ENCODE measurements around the gene GABBR2.

GABBR2 gene

GRCh38 chr9:98402019-98402840 is 306.5 kb downstream of the GABBR2 start:
- no peaks in the 10 kb centered on the region for H3K4me1 ChIP-seq (ENCODE audit: control insufficient read depth, low read length)
- no peaks in the 10 kb centered on the region for H3K36me3 ChIP-seq (ENCODE audit: control insufficient read depth, low read length)
- no peaks in the 10 kb centered on the region for H3F3A ChIP-seq (ENCODE audit: control insufficient read depth, insufficient read depth)
- no peak overlapping the region for H3K4me3 ChIP-seq (ENCODE audit: low read length)
- no peak for TF ChIP-seq EZH2phosphoT487 (IDR thresholded peaks at IDR 0.05; ENCODE audit: borderline replicate concordance, low read length)
- TF ChIP-seq, protein P1, sequence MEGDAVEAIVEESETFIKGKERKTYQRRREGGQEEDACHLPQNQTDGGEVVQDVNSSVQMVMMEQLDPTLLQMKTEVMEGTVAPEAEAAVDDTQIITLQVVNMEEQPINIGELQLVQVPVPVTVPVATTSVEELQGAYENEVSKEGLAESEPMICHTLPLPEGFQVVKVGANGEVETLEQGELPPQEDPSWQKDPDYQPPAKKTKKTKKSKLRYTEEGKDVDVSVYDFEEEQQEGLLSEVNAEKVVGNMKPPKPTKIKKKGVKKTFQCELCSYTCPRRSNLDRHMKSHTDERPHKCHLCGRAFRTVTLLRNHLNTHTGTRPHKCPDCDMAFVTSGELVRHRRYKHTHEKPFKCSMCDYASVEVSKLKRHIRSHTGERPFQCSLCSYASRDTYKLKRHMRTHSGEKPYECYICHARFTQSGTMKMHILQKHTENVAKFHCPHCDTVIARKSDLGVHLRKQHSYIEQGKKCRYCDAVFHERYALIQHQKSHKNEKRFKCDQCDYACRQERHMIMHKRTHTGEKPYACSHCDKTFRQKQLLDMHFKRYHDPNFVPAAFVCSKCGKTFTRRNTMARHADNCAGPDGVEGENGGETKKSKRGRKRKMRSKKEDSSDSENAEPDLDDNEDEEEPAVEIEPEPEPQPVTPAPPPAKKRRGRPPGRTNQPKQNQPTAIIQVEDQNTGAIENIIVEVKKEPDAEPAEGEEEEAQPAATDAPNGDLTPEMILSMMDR (IDR thresholded peaks at IDR 0.05; ENCODE audit: low read depth, low read length, poor library complexity, severe bottlenecking) = no peak
- H3K27me3 ChIP-seq (ENCODE audit: control insufficient read depth, low read length) = peaks cover 6% of the 10 kb centered on the region; the same call in 1 of the 2 replicates
- H3K9me2 ChIP-seq (replicated peaks; ENCODE audit: control insufficient read depth, low read length) = no peaks in the 10 kb centered on the region
- H3K9me3 ChIP-seq (ENCODE audit: control insufficient read depth, insufficient read depth, low read length) = no peaks in the 10 kb centered on the region
- H3K4me2 ChIP-seq (ENCODE audit: low read length) = no peak overlapping the region
- no peaks in the 10 kb centered on the region for H3K79me2 ChIP-seq (ENCODE audit: control insufficient read depth, low read length)
- no peaks in the 10 kb centered on the region for H4K20me1 ChIP-seq (ENCODE audit: control insufficient read depth, insufficient read depth, low read depth, low read length)
- no peak overlapping the region for H3K27ac ChIP-seq (ENCODE audit: low read depth, low read length)

- no peaks in the 10 kb centered on the region for H3K79me2 ChIP-seq (ENCODE audit: control insufficient read depth, low read length)
- H3K36me3 ChIP-seq (ENCODE audit: control insufficient read depth, low read length) = no peaks in the 10 kb centered on the region
- no peak overlapping the region for H3K4me3 ChIP-seq (ENCODE audit: low read length)
- H4K20me1 ChIP-seq (ENCODE audit: control insufficient read depth, insufficient read depth, low read depth, low read length) = no peaks in the 10 kb centered on the region
- no peaks in the 10 kb centered on the region for H3K9me3 ChIP-seq (ENCODE audit: control insufficient read depth, insufficient read depth, low read length)
- no peaks in the 10 kb centered on the region for H3K9me2 ChIP-seq (replicated peaks; ENCODE audit: control insufficient read depth, low read length)
- no peak overlapping the region for H3K27ac ChIP-seq (ENCODE audit: low read depth, low read length)
- TF ChIP-seq, protein P1 (IDR thresholded peaks at IDR 0.05; ENCODE audit: low read depth, low read length, poor library complexity, severe bottlenecking) = no peak
- TF ChIP-seq EZH2phosphoT487 (IDR thresholded peaks at IDR 0.05; ENCODE audit: borderline replicate concordance, low read length) = no peak
- H3K4me1 ChIP-seq (ENCODE audit: control insufficient read depth, low read length) = no peaks in the 10 kb centered on the region
- H3K27me3 ChIP-seq (ENCODE audit: control insufficient read depth, low read length) = peaks cover 4% of the 10 kb centered on the region; the same call in 1 of the 2 replicates
- H3F3A ChIP-seq (ENCODE audit: control insufficient read depth, insufficient read depth) = no peaks in the 10 kb centered on the region
- no peak overlapping the region for H3K4me2 ChIP-seq (ENCODE audit: low read length)
Measured at GRCh38 chr9:98401140-98402018, 307.4 kb downstream of the GABBR2 start.

- no peaks in the 10 kb centered on the region for H4K20me1 ChIP-seq (ENCODE audit: control insufficient read depth, insufficient read depth, low read depth, low read length)
- H3K9me2 ChIP-seq (replicated peaks; ENCODE audit: control insufficient read depth, low read length) = no peaks in the 10 kb centered on the region
- no peak overlapping the region for H3K4me3 ChIP-seq (ENCODE audit: low read length)
- no peak overlapping the region for H3K27ac ChIP-seq (ENCODE audit: low read depth, low read length)
- peaks cover 4% of the 10 kb centered on the region; the same call in 1 of the 2 replicates for H3K27me3 ChIP-seq (ENCODE audit: control insufficient read depth, low read length)
- H3K4me2 ChIP-seq (ENCODE audit: low read length) = no peak overlapping the region
- no peaks in the 10 kb centered on the region for H3K9me3 ChIP-seq (ENCODE audit: control insufficient read depth, insufficient read depth, low read length)
- no peaks in the 10 kb centered on the region for H3K36me3 ChIP-seq (ENCODE audit: control insufficient read depth, low read length)
- no peak for TF ChIP-seq EZH2phosphoT487 (IDR thresholded peaks at IDR 0.05; ENCODE audit: borderline replicate concordance, low read length)
- TF ChIP-seq, protein P1 (IDR thresholded peaks at IDR 0.05; ENCODE audit: low read depth, low read length, poor library complexity, severe bottlenecking) = no peak
- no peaks in the 10 kb centered on the region for H3K79me2 ChIP-seq (ENCODE audit: control insufficient read depth, low read length)
- H3F3A ChIP-seq (ENCODE audit: control insufficient read depth, insufficient read depth) = no peaks in the 10 kb centered on the region
- no peaks in the 10 kb centered on the region for H3K4me1 ChIP-seq (ENCODE audit: control insufficient read depth, low read length)
Measured at GRCh38 chr9:98399950-98400683, 308.6 kb downstream of the GABBR2 start.
